ENCODE measurements around the gene CCDC187.

- TF ChIP-seq, protein P1, sequence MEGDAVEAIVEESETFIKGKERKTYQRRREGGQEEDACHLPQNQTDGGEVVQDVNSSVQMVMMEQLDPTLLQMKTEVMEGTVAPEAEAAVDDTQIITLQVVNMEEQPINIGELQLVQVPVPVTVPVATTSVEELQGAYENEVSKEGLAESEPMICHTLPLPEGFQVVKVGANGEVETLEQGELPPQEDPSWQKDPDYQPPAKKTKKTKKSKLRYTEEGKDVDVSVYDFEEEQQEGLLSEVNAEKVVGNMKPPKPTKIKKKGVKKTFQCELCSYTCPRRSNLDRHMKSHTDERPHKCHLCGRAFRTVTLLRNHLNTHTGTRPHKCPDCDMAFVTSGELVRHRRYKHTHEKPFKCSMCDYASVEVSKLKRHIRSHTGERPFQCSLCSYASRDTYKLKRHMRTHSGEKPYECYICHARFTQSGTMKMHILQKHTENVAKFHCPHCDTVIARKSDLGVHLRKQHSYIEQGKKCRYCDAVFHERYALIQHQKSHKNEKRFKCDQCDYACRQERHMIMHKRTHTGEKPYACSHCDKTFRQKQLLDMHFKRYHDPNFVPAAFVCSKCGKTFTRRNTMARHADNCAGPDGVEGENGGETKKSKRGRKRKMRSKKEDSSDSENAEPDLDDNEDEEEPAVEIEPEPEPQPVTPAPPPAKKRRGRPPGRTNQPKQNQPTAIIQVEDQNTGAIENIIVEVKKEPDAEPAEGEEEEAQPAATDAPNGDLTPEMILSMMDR (IDR thresholded peaks at IDR 0.05) = no peak
- TF ChIP-seq POLR2A (IDR thresholded peaks at IDR 0.05) = no peak
Observed at GRCh38 chr9:136212345-136212950, 91.4 kb downstream of the CCDC187 start.

All from right lobe of liver (tissue), 4 donors.